HG03575 (cell line): ENCODE data around the gene NCS1.
"Not testable (repeated sequence)": the region's sequence is repeated elsewhere in the genome, so short reads cannot be mapped to it uniquely, and the experiment has no call there.

Source experiments
- ATAC-seq: cut with Tn5 transposase; IDR thresholded peaks from one replicate; pipeline ENCODE4 v1.9.1; 2021; ENCODE audit not compliant: unreplicated experiment, insufficient number of reproducible peaks, low FRiP score; ENCODE audit errors: extremely low read depth

Gene NCS1

GRCh38 chr9:130267930-130268329, 95.7 kb downstream of the NCS1 start:
- no peak for ATAC-seq

- no peak for ATAC-seq
Observed at GRCh38 chr9:130268521-130269211, 96.5 kb downstream of the NCS1 start.

GRCh38 chr9:130271473-130271872, 99.3 kb downstream of the NCS1 start:
- ATAC-seq, result no peak

- ATAC-seq, result no peak
Observed at GRCh38 chr9:130275156-130275555, 103.0 kb downstream of the NCS1 start.

- no peak for ATAC-seq
Observed at GRCh38 chr9:130276121-130276520, 103.9 kb downstream of the NCS1 start.

- no peak for ATAC-seq
Observed at GRCh38 chr9:130276955-130277354, 104.8 kb downstream of the NCS1 start.

GRCh38 chr9:130277525-130277924, 105.3 kb downstream of the NCS1 start:
- ATAC-seq, result not testable (repeated sequence)

GRCh38 chr9:130283539-130284248, 111.5 kb downstream of the NCS1 start:
- ATAC-seq, result no peak

GRCh38 chr9:130284249-130284625, 112.0 kb downstream of the NCS1 start:
- no peak for ATAC-seq

GRCh38 chr9:130284690-130285089, 112.5 kb downstream of the NCS1 start:
- no peak for ATAC-seq

GRCh38 chr9:130285271-130285670, 113.1 kb downstream of the NCS1 start:
- ATAC-seq, result no peak

GRCh38 chr9:130286072-130286770, 114.0 kb downstream of the NCS1 start:
- no peak for ATAC-seq
